Spleen (tissue), 7 donors: Measurements from ENCODE around the gene SIM2.

Source experiments
- POLR2A ChIP-seq, 3 donors: fragments of 450-650 bp; IDR thresholded peaks; one replicate each; pipeline ENCODE4 v1.5.1; 2017; ENCODE audit warnings: antibody characterized with exemption in 3 of 3, mild to moderate bottlenecking in 1 of 3
- POLR2AphosphoS5 ChIP-seq, 3 donors: sonication (generic); formaldehyde crosslinking; IDR thresholded peaks; one replicate each; pipeline ENCODE4 v1.5.1; 2017; ENCODE audit warnings: antibody characterized with exemption in 3 of 3
- TF ChIP-seq, protein P1 (sequence below), 11 experiments: fragments of 200-600 bp in 7 of 11; fragments of 450-650 bp in 4 of 11; sonication (generic) in 4 of 11; IDR thresholded peaks in 8 of 11; conservative IDR thresholded peaks in 3 of 11; 1 replicate in 7 of 11; 2 replicates in 4 of 11; pipeline versions ENCODE4 v1.4.0 to v1.8.0; 2016 to 2021; ENCODE audit warnings: antibody characterized with exemption in 11 of 11, inconsistent platforms in 4 of 11, mild to moderate bottlenecking in 1 of 11
- donor health status: DM: no; HTN: no; CAD: no; lungs with moderate emphysema.
- donor health status: DM: no; HTN: no; CAD: no.
- donor health status: DM: no; HTN: no; CAD: no.

DNA sequence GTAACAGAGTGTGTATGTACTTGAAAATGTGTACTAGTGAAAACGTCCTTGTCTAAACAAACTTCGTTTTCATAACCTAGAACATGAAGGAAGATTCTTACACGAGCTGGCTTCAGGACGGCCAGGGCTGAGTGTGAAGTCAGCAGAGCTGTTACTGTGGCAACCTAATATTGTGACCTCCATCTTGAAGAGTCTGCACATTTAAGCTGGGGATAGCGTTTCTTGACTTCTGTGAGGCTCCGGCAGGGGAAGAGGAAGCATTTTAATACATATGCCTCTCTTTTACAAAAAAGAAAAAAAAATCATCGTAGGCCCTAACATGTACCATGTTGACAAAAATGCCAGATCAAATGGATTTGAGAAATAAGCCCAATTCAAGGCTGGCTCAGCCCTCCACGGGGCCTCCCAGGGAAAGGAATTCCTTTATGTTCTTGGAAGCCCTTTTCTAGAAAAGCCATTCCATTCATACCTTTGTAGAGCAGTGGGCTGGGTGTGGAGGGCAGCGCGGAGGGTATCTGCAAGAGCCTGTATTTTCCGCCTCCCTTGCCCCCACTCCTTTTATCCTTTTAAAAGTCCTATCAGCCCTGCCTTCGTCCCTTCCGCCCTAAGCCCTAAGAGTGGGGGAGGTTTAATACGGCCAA is 51.1 kb downstream of the SIM2 start:
- no peak for TF ChIP-seq POLR2A (IDR thresholded peaks at IDR 0.05)
- no peak for TF ChIP-seq POLR2AphosphoS5 (IDR thresholded peaks at IDR 0.05)
- TF ChIP-seq, protein P1, sequence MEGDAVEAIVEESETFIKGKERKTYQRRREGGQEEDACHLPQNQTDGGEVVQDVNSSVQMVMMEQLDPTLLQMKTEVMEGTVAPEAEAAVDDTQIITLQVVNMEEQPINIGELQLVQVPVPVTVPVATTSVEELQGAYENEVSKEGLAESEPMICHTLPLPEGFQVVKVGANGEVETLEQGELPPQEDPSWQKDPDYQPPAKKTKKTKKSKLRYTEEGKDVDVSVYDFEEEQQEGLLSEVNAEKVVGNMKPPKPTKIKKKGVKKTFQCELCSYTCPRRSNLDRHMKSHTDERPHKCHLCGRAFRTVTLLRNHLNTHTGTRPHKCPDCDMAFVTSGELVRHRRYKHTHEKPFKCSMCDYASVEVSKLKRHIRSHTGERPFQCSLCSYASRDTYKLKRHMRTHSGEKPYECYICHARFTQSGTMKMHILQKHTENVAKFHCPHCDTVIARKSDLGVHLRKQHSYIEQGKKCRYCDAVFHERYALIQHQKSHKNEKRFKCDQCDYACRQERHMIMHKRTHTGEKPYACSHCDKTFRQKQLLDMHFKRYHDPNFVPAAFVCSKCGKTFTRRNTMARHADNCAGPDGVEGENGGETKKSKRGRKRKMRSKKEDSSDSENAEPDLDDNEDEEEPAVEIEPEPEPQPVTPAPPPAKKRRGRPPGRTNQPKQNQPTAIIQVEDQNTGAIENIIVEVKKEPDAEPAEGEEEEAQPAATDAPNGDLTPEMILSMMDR (IDR thresholded peaks at IDR 0.05 in 8 of 11, conservative IDR thresholded peaks at IDR 0.05 in 3 of 11), result no peak
